GM23248 (cell line): Measurements from ENCODE around the gene SNX4.

ENCODE experiments used
- EZH2 ChIP-seq: fragments of 200-600 bp; sonication (generic); IDR thresholded peaks from 2 replicates; pipeline ENCODE4 v1.6.1; 2018; ENCODE audit warnings: antibody characterized with exemption, mild to moderate bottlenecking; ENCODE audit not compliant: insufficient read depth, poor library complexity, severe bottlenecking
- EZH2phosphoT487 ChIP-seq: fragments of 200-600 bp; sonication (generic); IDR thresholded peaks from 2 replicates; pipeline ENCODE4 v1.6.1; 2018; ENCODE audit warnings: antibody characterized with exemption, moderate library complexity, mild to moderate bottlenecking, low read depth; ENCODE audit not compliant: insufficient read depth

- TF ChIP-seq EZH2phosphoT487 (no peak), EZH2 (no peak)
Measured at GRCh38 chr3:125496701-125497100, 23.3 kb downstream of the SNX4 start.
